ENCODE results near the gene ZER1. TPM values are rescaled to one million over a fixed set of nuclear protein-coding genes. Genes with fewer than 3 reads are reported as not detected.

Gene ZER1
- polyA plus RNA-seq, 1 experiment, result 28.0 TPM

GRCh38 chr9:128762671-128763449 is 8.9 kb downstream of the ZER1 start:
- H3K27ac ChIP-seq (ENCODE audit: low read depth, low read length), result no peak overlapping the region
- H3K27me3 ChIP-seq (ENCODE audit: control insufficient read depth, insufficient read depth, low read length), result no peaks in the 10 kb centered on the region
- no peak overlapping the region for H3K4me3 ChIP-seq (ENCODE audit: low read depth, low read length)
- H3K9me3 ChIP-seq (ENCODE audit: control insufficient read depth, insufficient read depth, low read length), result no peaks in the 10 kb centered on the region
- ChIA-PET POLR2A (interaction anchor here (0.6 kb wide), 1 partner anchor 16 kb away, joined by 5 read pairs; no protein-coding TSS in a partner anchor), CTCF (no interaction called here)
- TF ChIP-seq CTCF (IDR thresholded peaks at IDR 0.05; ENCODE audit: low read depth, low read length), result no peak
- no peak for DNase-seq (ENCODE audit: low read depth, low spot score)

GRCh38 chr9:128757602-128758001 is 14.1 kb downstream of the ZER1 start:
- no peak for DNase-seq (ENCODE audit: low read depth, low spot score)
- POLR2A ChIA-PET, result no interaction called here
- no peak overlapping the region for H3K27ac ChIP-seq (ENCODE audit: low read depth, low read length)
- no peak for TF ChIP-seq CTCF (IDR thresholded peaks at IDR 0.05; ENCODE audit: low read depth, low read length)
- CTCF ChIA-PET, result interaction anchor here (0.8 kb wide), 1 partner anchor 24 kb away, joined by 4 read pairs; no protein-coding TSS in a partner anchor
- no peaks in the 10 kb centered on the region; the same call in 1 of the 2 replicates for H3K9me3 ChIP-seq (ENCODE audit: control insufficient read depth, insufficient read depth, low read length)
- no peak overlapping the region for H3K4me3 ChIP-seq (ENCODE audit: low read depth, low read length)
- H3K27me3 ChIP-seq (ENCODE audit: control insufficient read depth, insufficient read depth, low read length), result no peaks in the 10 kb centered on the region

- Histone ChIP-seq H3K27ac (ENCODE audit: low read depth, low read length) (no peak overlapping the region), H3K4me3 (ENCODE audit: low read depth, low read length) (no peak overlapping the region), H3K27me3 (ENCODE audit: control insufficient read depth, insufficient read depth, low read length) (no peaks in the 10 kb centered on the region), H3K9me3 (ENCODE audit: control insufficient read depth, insufficient read depth, low read length) (no peaks in the 10 kb centered on the region; the same call in 1 of the 2 replicates)
- no peak for DNase-seq (ENCODE audit: low read depth, low spot score)
- CTCF ChIA-PET, result no interaction called here
- POLR2A ChIA-PET, result no interaction called here
- TF ChIP-seq CTCF (IDR thresholded peaks at IDR 0.05; ENCODE audit: low read depth, low read length), result no peak
Observed at GRCh38 chr9:128753627-128754026, 18.1 kb downstream of the ZER1 start.

- ChIA-PET CTCF (no interaction called here), POLR2A (no interaction called here)
- no peaks in the 10 kb centered on the region; the same call in 1 of the 2 replicates for H3K9me3 ChIP-seq (ENCODE audit: control insufficient read depth, insufficient read depth, low read length)
- DNase-seq (ENCODE audit: low read depth, low spot score), result no peak
- H3K27me3 ChIP-seq (ENCODE audit: control insufficient read depth, insufficient read depth, low read length), result no peaks in the 10 kb centered on the region
- no peak overlapping the region for H3K4me3 ChIP-seq (ENCODE audit: low read depth, low read length)
- H3K27ac ChIP-seq (ENCODE audit: low read depth, low read length), result no peak overlapping the region
- TF ChIP-seq CTCF (IDR thresholded peaks at IDR 0.05; ENCODE audit: low read depth, low read length), result no peak
Observed at GRCh38 chr9:128750926-128751595, 20.7 kb downstream of the ZER1 start.

- no peaks in the 10 kb centered on the region for H3K9me3 ChIP-seq (ENCODE audit: control insufficient read depth, insufficient read depth, low read length)
- TF ChIP-seq CTCF (IDR thresholded peaks at IDR 0.05; ENCODE audit: low read depth, low read length), result no peak
- no peak for DNase-seq (ENCODE audit: low read depth, low spot score)
- ChIA-PET POLR2A (no interaction called here), CTCF (no interaction called here)
- no peak overlapping the region for H3K27ac ChIP-seq (ENCODE audit: low read depth, low read length)
- H3K27me3 ChIP-seq (ENCODE audit: control insufficient read depth, insufficient read depth, low read length), result no peaks in the 10 kb centered on the region
- H3K4me3 ChIP-seq (ENCODE audit: low read depth, low read length), result no peak overlapping the region
Observed at GRCh38 chr9:128747241-128747640, 24.5 kb downstream of the ZER1 start.

All from AG04450 (cell line).